H9 (cell line): Measurements from ENCODE around the gene HYDIN. TPM values are rescaled to one million over a fixed set of nuclear protein-coding genes. Genes with fewer than 3 reads are reported as not detected.
"Not testable (repeated sequence)": the region's sequence is repeated elsewhere in the genome, so short reads cannot be mapped to it uniquely, and the experiment has no call there.

Source experiments
- DNase-seq: peaks from one replicate; pipeline ENCODE4 v3.0.0-alpha.2; 2017
- H2AFZ ChIP-seq: one replicate; pipeline ENCODE4 v1.6.1; 2013; ENCODE audit warnings: mild to moderate bottlenecking, low read length, control low read depth, moderate library complexity
- H2AK5ac ChIP-seq: 2 replicates; pipeline ENCODE4 v1.6.1; 2013; ENCODE audit warnings: low read length, control low read depth, mixed read lengths; ENCODE audit not compliant: insufficient read length
- H2BK120ac ChIP-seq: one replicate; pipeline ENCODE4 v1.6.1; 2013; ENCODE audit warnings: low read depth, mild to moderate bottlenecking, low read length, control low read depth, inconsistent platforms; ENCODE audit not compliant: poor library complexity, severe bottlenecking
- H2BK12ac ChIP-seq: 2 replicates; pipeline ENCODE4 v1.6.1; 2013; ENCODE audit warnings: low read length, control low read depth, mixed read lengths, low read depth; ENCODE audit not compliant: insufficient read length
- H2BK15ac ChIP-seq: 2 replicates; pipeline ENCODE4 v1.6.1; 2013; ENCODE audit warnings: low read depth, low read length, control low read depth
- H2BK20ac ChIP-seq: one replicate; pipeline ENCODE4 v1.6.1; 2013; ENCODE audit warnings: low read depth, mild to moderate bottlenecking, low read length, control low read depth, inconsistent platforms; ENCODE audit not compliant: poor library complexity, severe bottlenecking
- H2BK5ac ChIP-seq: 2 replicates; pipeline ENCODE4 v1.6.1; 2013; ENCODE audit warnings: low read length, control low read depth, mixed read lengths; ENCODE audit not compliant: insufficient read length
- H3K14ac ChIP-seq: 2 replicates; pipeline ENCODE4 v1.6.1; 2013; ENCODE audit warnings: low read length, control low read depth; ENCODE audit not compliant: insufficient read depth
- H3K18ac ChIP-seq: 2 replicates; pipeline ENCODE4 v1.6.1; 2013; ENCODE audit warnings: low read depth, mild to moderate bottlenecking, mixed read lengths, low read length, control low read depth; ENCODE audit not compliant: insufficient read length
- H3K23ac ChIP-seq: 2 replicates; pipeline ENCODE4 v1.6.1; 2013; ENCODE audit warnings: low read length, control low read depth, mixed read lengths, low read depth; ENCODE audit not compliant: insufficient read length
- H3K23me2 ChIP-seq: 2 replicates; pipeline ENCODE4 v1.6.1; 2013; ENCODE audit warnings: low read depth, mild to moderate bottlenecking, mixed read lengths, low read length, control low read depth; ENCODE audit not compliant: insufficient read length, poor library complexity, severe bottlenecking
- H3K27ac ChIP-seq: 2 replicates; pipeline ENCODE4 v1.5.1; 2013; ENCODE audit warnings: low read length, control low read depth, mixed read lengths, low read depth; ENCODE audit not compliant: insufficient read length
- H3K27me3 ChIP-seq: 2 replicates; pipeline ENCODE4 v1.6.1; 2013; ENCODE audit warnings: low read length, control low read depth, inconsistent platforms; ENCODE audit not compliant: insufficient read depth
- H3K4ac ChIP-seq: 2 replicates; pipeline ENCODE4 v1.6.1; 2013; ENCODE audit warnings: low read depth, mild to moderate bottlenecking, control low read depth, inconsistent platforms, low read length, moderate library complexity
- H3K4me1 ChIP-seq: 2 replicates; pipeline ENCODE4 v1.6.1; 2013; ENCODE audit warnings: low read length, control low read depth, inconsistent platforms; ENCODE audit not compliant: insufficient read depth
- H3K4me2 ChIP-seq: 2 replicates; pipeline ENCODE4 v1.6.1; 2013; ENCODE audit warnings: low read length, control low read depth, mixed read lengths; ENCODE audit not compliant: insufficient read length, insufficient read depth
- H3K56ac ChIP-seq: 2 replicates; pipeline ENCODE4 v1.6.1; 2013; ENCODE audit warnings: low read depth, mild to moderate bottlenecking, mixed read lengths, low read length, control low read depth; ENCODE audit not compliant: insufficient read length
- H3K79me1 ChIP-seq: 2 replicates; pipeline ENCODE4 v1.6.1; 2013; ENCODE audit warnings: low read depth, mild to moderate bottlenecking, moderate library complexity, low read length, control low read depth, inconsistent platforms; ENCODE audit not compliant: insufficient read depth, poor library complexity, severe bottlenecking
- H3K79me2 ChIP-seq: 2 replicates; pipeline ENCODE4 v1.6.1; 2013; ENCODE audit warnings: low read length, control low read depth, inconsistent platforms; ENCODE audit not compliant: insufficient read depth
- H3K9ac ChIP-seq: 2 replicates; pipeline ENCODE4 v1.6.1; 2013; ENCODE audit warnings: low read length, control low read depth, mixed read lengths; ENCODE audit not compliant: insufficient read length; ENCODE audit errors: extremely low read depth
- H3K9me3 ChIP-seq: one replicate; pipeline ENCODE4 v1.6.1; 2013; ENCODE audit warnings: low read depth, low read length, inconsistent platforms; ENCODE audit not compliant: control insufficient read depth
- H3T11ph ChIP-seq: one replicate; pipeline ENCODE4 v1.6.1; 2013; ENCODE audit warnings: mild to moderate bottlenecking, low read length, control low read depth, inconsistent platforms
- H4K20me1 ChIP-seq: one replicate; pipeline ENCODE4 v1.6.1; 2013; ENCODE audit not compliant: control insufficient read depth, insufficient read length, insufficient read depth
- H4K5ac ChIP-seq: 2 replicates; pipeline ENCODE4 v1.6.1; 2013; ENCODE audit warnings: low read depth, mild to moderate bottlenecking, mixed read lengths, low read length, control low read depth; ENCODE audit not compliant: insufficient read length
- H4K8ac ChIP-seq: replicated peaks from 2 replicates; pipeline ENCODE4 v1.6.1; 2013; ENCODE audit warnings: low read length, control low read depth, mixed read lengths, low read depth; ENCODE audit not compliant: insufficient read length
- H4K91ac ChIP-seq: 2 replicates; pipeline ENCODE4 v1.6.1; 2013; ENCODE audit warnings: low read depth, mild to moderate bottlenecking, moderate library complexity, mixed read lengths, low read length, control low read depth; ENCODE audit not compliant: insufficient read length
- H3K27ac Mint-ChIP-seq, 3 experiments: 2 replicates in 2 of 3; 3 replicates in 1 of 3; pipeline ENCODE4 v1.8.0; 2020 to 2021; ENCODE audit warnings: mixed read lengths in 3 of 3, mild to moderate bottlenecking in 1 of 3, moderate library complexity in 1 of 3
- H3K27me3 Mint-ChIP-seq: 2 replicates; pipeline ENCODE4 v1.8.0; 2021; ENCODE audit warnings: low read depth, mild to moderate bottlenecking, moderate library complexity, mixed read lengths
- H3K36me3 Mint-ChIP-seq, 3 experiments: 2 replicates in 2 of 3; 3 replicates in 1 of 3; pipeline ENCODE4 v1.8.0; 2020 to 2021; ENCODE audit warnings: low read depth in 3 of 3, mixed read lengths in 3 of 3; ENCODE audit not compliant: insufficient read depth in 1 of 3
- H3K4me1 Mint-ChIP-seq, 2 experiments: 2 replicates each; pipeline ENCODE4 v1.8.0; 2020; ENCODE audit warnings: mixed read lengths in 2 of 2
- H3K4me3 Mint-ChIP-seq, 2 experiments: 2 replicates in 1 of 2; 3 replicates in 1 of 2; pipeline ENCODE4 v1.8.0; 2020 to 2021; ENCODE audit warnings: mild to moderate bottlenecking in 2 of 2, mixed read lengths in 2 of 2, moderate library complexity in 1 of 2
- H3K9me3 Mint-ChIP-seq, 2 experiments: 2 replicates in 1 of 2; 3 replicates in 1 of 2; pipeline ENCODE4 v1.8.0; 2020; ENCODE audit warnings: mild to moderate bottlenecking in 2 of 2, mixed read lengths in 2 of 2, moderate library complexity in 1 of 2
- WGBS: extraction: QIAGEN DNeasy Blood & Tissue Kit; methylation state at CpG from one replicate; pipeline ENCODE4 v1.1.7; 2013; ENCODE audit warnings: missing lambda C conversion rate, low lambda C conversion rate, mixed read lengths; ENCODE audit not compliant: insufficient read length; ENCODE audit errors: extremely low coverage; 5-methylcytosine and 5-hydroxymethylcytosine counted together
- total RNA-seq: library from RNA; stranded (reverse); gene quantifications from 2 replicates; pipeline ENCODE4 v1.2.1, GENCODE V29; 2021

The HYDIN gene
- total RNA-seq, 1 experiment from 2014 or later: 1.7 TPM

- H3K27me3 ChIP-seq, H2BK5ac ChIP-seq, H3K36me3 Mint-ChIP-seq, H3K18ac ChIP-seq, H2BK12ac ChIP-seq, H2BK15ac ChIP-seq, H4K5ac ChIP-seq, DNase-seq, H3K14ac ChIP-seq, H4K91ac ChIP-seq, H2AK5ac ChIP-seq, H2BK120ac ChIP-seq, H3K27me3 Mint-ChIP-seq, H4K8ac ChIP-seq, H2BK20ac ChIP-seq, H3K27ac ChIP-seq, H3K4me1 ChIP-seq, H3K56ac ChIP-seq, H3K79me1 ChIP-seq, H3K4ac ChIP-seq, H2AFZ ChIP-seq, H3K23me2 ChIP-seq, H3K79me2 ChIP-seq, H3K4me1 Mint-ChIP-seq, H3T11ph ChIP-seq, H3K4me2 ChIP-seq, H3K9me3 ChIP-seq, H4K20me1 ChIP-seq, H3K27ac Mint-ChIP-seq, H3K9me3 Mint-ChIP-seq, H3K4me3 Mint-ChIP-seq, H3K9ac ChIP-seq, H3K23ac ChIP-seq: not testable (repeated sequence)
- WGBS: no CpG with 5 or more reads among the region's 4 CpGs
Measured at GRCh38 chr16:70992511-70992910, 238.0 kb downstream of the HYDIN start.

GRCh38 chr16:70987019-70987715, 243.4 kb downstream of the HYDIN start:
- H3K14ac ChIP-seq, H3K9me3 ChIP-seq, H3K79me1 ChIP-seq, H3K23ac ChIP-seq, H3K9me3 Mint-ChIP-seq, H3K18ac ChIP-seq, H3K56ac ChIP-seq, H4K8ac ChIP-seq, H4K91ac ChIP-seq, H2BK5ac ChIP-seq, H3K27ac ChIP-seq, H2BK12ac ChIP-seq, H3K4me1 ChIP-seq, H2AK5ac ChIP-seq, H3K27me3 ChIP-seq, H3K4me3 Mint-ChIP-seq, H3K23me2 ChIP-seq, DNase-seq, H2AFZ ChIP-seq, H3K9ac ChIP-seq, H3K4ac ChIP-seq, H3T11ph ChIP-seq, H2BK15ac ChIP-seq, H3K27ac Mint-ChIP-seq, H3K27me3 Mint-ChIP-seq, H3K4me1 Mint-ChIP-seq, H3K79me2 ChIP-seq, H3K36me3 Mint-ChIP-seq, H4K20me1 ChIP-seq, H2BK120ac ChIP-seq, H3K4me2 ChIP-seq, H2BK20ac ChIP-seq, H4K5ac ChIP-seq: not testable (repeated sequence)
- WGBS: no CpG with 5 or more reads among the region's 9 CpGs
